GM18909 (cell line): ENCODE data around the gene HTD2.
"Not testable (repeated sequence)": the region's sequence is repeated elsewhere in the genome, so short reads cannot be mapped to it uniquely, and the experiment has no call there.

ENCODE experiments used
- ATAC-seq: cut with Tn5 transposase; IDR thresholded peaks from one replicate; pipeline ENCODE4 v1.9.1; 2021; ENCODE audit warnings: mild to moderate bottlenecking; ENCODE audit not compliant: unreplicated experiment, poor library complexity

Gene HTD2

DNA sequence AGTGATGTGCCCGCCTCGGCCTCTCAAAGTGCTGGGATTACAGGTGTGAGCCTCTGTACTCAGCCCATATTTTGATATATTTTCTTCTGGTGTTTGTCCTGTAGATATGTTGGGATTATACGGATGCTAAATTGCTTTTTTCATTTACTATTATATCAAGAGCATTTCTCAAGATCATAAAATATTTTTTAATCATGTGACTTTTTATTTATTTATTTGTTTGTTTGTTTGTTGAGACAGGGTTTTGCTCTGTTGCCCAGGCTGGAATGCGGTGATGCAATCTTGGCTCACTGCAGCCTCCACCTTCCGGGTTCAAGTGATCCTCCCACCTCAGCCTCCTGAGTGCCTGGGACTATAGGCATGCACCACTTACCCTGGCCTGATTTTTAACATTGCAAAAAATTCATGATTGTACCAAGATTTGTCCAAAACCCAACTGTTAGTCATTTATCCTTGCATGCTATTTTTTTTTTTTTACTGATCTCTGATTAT, 23.6 kb downstream of the HTD2 start:
- no peak for ATAC-seq

DNA sequence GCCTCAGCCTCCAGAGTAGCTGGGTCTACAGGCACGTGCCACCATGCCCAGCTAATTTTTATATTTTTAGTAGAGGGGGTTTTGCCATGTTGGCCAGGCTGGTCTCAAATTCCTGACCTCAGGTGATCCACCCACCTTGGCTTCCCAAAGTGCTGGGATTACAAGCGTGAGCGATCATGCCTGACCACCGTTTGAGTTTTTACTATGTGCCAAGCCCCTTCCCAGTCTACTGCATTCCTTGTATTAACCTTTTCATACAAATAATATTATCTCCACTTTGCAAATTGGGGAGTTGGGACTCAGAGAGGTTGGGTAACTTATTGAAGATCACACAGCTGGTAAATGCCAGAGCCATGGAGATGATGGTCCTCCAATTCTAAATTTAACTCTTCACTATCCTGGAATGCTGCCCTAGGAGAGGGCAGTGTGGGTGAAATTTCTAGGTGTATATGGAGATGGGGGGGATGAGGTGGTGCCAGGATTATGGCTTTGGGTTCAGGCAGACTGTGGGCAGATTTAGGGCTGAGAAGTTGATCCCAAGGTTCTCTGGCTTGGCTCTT, 25.4 kb downstream of the HTD2 start:
- no peak for ATAC-seq

DNA sequence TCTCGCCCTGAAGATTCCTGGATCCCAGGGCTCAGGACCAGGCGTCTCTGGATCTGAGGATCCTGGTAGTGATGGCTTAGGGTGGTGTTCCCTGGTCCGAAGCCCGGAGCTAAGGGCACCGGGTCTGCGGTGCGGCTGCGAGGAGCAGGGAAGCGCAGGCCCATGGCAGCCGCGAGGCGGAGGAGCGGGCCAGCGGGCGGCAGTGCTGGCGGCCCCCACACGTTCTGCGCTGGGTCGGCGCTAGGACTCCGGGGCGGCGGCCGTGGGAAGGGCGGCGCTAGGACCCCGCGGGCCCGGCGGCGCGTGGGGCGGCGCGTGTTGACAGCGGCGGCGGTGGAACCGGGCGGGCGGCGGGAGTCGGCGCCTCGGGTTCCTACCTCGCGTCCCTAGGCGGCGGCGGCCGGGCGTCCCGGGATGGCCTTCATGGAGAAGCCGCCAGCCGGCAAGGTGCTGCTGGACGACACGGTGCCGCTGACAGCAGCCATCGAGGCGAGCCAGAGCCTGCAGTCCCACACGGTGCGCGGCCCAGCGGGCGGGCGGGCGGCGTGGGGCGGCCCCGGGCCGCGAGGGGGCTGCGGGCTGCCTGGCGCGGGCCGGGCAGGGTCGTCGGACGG, 26.4 kb downstream of the HTD2 start, which contains the start of gene PXK:
Gene PXK (plus strand): TSS at position 318 of the 614 bp plus-strand sequence. CDS start 97 bp downstream, at position 415.
- peak; percentile 89 for ATAC-seq

DNA sequence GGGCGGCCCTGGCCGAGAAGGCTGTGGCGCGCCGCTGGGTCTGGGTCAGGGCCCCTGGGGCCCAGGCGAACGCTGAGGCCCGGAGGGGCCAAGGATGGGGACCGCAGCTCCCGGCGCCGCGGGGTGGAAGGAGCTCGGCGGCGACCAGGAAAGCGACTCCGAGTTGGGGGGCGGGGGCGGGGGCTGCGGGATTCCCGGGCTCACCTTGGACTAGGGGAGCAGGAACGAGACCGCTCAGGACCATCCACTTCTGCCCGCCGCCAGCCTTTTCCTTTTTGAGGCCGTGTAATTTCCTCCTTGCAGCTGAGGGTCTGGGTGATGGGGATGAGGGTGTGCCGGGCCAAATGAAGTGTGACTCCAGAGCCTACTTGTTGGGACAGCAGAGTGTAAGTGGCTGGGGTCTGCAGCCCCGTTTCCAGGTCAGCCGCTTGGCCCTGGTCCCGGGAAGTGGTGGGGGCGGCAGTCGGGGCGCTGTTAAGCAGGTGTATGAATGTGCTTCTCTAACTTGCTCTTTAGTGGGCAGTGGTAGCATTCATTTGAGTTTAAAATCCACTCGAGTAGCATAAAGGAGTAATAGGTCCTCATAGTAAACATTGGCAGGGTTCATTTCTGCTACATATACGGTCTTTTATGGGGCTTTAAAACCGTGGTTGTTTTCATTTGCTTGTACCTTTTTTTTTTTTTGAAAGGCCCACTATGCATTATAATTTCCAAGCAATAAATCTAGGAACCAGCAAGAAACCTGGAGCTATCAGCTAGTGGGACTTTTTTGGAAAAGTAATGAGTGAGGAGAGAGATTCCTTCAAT, 27.1 kb downstream of the HTD2 start:
- peak; percentile 36 for ATAC-seq

DNA sequence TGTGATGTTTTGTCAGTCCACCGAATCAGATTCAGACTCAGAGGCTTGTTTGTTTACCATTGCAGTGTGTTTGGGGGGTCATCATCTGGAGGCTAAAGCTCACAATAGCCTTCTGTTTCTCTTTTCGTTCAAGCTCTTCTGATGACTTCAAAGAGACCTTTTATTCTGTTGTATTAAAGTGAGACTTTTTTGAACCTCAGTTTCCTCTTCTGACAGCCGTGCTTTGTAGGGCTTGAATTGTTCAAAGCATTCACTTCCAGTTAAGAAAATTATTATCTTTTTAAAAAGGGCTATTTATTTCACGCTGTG, 27.6 kb downstream of the HTD2 start:
- no peak for ATAC-seq

DNA sequence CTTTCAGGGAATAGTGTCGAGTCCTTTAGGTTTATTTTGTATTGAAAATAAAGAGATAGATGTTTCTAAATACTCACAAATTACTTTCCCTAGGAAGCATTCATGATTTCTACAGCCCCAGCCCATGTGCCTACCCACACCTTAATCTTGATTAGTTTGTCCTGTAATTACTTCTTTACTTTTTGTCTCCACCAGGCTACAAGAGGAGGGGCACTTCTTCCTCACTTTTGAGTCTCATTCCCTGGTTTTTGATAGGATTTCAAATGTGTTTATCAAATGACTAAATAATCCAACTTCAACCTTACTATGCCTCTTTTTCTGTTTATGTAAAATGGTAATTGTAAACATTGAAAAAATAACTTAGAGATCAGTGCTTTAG, 28.2 kb downstream of the HTD2 start:
- ATAC-seq, result no peak

DNA sequence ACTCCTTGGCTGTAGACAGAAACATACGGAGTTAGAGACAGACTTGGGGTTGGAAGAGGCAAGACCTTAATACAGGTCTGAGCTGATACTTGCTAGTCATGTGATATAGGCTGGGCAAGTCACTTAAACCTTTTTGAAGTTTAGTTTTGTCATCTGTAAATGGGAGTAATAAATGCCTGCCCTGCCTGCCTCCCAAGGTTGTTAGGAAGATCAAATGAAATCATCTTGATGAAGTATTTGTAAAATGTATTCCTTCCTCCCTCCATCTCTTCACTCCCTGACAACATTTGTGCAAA, 29.3 kb downstream of the HTD2 start:
- no peak for ATAC-seq

DNA sequence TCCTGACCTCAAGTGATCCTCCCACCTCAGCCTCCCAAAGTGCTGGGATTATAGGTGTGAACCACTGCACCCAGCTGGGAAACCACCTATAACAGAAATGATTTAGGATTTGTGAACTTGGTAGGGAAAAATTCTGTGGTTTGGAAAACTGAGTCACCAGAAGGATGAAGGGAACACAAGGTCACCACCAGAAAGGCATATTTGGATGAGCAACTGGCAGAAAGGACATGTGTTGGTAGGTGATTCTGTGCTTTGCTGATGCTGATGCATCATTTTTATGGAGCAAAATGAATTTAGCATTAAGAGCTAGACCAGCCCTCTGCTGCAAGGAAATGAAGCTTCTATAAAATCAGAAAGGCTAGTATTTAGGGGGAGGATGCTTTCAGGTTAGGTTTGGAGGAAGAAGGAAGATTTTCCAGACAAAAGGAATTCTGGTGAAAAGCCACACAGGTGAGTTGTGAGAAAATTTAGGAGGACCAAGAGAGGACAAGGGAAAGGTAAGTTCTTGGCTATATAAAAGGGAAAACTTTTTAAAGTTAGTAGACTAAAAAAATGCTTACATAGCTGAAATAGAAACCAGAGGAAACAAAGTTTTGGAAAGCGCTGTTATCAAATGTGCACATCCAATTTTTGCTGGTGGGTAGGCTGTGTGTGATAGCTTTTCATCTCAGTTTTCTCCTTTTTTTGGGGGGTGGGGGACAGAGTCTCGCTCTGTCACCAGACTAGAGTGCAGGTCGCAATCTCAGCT, 30.0 kb downstream of the HTD2 start:
- no peak for ATAC-seq

DNA sequence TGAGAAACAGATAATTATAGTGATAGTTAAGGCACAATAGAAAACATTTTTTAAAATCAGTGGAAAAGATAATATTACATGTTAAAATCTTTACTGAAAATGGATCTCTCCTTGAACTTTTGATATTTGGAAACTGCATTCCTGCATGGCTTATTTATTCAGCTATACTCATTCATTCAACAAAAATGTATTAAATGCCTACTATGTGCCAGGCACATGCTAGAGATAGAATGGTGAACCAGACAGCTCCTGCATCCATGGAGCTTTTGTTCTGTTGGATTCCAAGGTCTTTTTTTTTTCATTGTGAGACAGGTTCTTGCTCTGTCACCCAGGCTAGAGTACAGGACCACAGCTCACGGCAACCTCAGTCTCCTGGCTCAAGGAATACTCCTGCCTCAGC, 30.9 kb downstream of the HTD2 start:
- ATAC-seq, result no peak

DNA sequence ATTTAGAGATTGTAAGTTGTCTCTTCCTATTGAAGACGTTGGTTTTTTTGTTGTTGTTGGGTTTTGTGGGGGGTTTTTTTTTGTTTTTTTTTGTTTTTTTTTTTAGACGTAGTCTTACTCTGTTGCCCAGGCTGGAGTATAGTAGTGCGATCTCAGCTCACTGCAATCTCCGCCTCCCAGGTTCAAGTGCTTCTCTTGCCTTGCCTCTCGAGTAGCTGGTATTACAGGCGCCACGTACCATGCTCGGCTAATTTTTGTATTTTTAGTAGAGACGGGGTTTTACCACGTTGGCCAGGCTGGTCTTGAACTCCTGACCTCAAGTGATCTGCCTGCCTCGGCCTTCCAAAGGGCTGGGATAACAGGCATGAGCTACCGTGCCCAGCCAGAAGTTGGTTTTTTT, 32.8 kb downstream of the HTD2 start:
- not testable (repeated sequence) for ATAC-seq

DNA sequence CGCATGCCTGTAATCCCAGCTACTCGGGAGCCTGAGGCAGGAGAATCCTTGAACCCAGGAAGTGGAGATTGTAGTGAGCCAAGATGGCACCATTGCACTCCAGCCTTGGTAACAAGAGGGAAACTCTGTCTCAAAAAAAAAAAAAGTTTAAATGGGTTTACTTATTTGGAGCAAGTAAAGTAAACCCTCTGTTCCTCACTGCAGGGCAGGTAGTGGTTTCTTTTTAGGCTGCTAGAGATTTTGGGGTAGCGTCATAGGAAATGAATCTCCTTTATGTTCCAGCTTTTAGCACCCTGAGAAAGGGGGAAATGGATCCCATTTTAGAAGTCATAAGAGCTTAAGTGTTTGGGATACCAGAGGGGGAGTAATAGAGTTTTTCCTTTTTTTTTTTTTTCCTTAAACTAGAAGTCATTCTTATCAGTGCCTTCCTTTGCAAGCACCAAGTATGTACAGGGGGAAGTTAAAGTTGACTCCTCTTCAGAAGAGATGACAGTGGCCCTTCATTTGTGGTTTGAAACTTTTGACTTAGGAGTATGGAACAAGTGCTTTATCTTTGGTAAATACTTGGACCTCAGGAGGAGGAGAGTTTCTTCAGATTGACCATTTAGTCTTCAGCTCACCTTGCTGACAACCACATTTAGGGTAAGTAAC, 34.4 kb downstream of the HTD2 start:
- ATAC-seq, result no peak

DNA sequence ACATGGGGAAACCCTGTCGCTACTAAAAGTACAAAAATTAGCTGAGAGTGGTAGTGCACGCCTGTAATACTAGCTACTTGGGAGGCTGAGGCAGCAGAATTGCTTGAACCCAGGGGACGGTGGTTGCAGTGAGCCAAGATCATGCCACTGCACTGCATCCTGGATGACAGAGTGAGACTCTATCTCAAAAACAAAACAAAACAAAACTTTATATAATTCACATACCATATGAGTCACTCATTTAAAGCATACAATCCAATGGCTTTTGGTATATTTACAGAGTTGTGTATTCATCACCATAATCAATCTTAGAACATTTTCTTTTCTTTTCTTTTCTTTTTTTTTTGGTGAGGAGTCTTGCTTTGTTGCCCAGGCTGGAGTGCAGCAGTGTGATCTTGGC, 35.1 kb downstream of the HTD2 start:
- ATAC-seq, result no peak

DNA sequence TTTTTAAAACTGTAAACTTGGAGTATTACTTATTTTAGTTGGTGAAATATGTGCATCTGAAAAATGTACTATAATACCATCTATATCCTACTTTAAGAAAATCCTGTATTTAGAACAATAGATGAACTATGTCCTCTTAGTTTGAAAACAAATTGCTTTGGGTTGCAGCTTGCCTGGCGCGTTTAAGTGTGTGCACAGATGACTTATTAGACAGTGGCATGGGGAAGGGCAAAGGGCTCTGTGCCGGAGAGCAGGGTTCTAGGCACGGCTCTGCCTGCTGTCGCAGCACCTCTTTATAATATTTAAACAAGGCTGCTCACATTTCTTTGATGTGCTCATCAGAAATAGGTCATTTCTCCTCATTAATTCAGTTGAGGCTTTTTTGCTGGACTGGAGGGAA, 36.4 kb downstream of the HTD2 start:
- no peak for ATAC-seq

DNA sequence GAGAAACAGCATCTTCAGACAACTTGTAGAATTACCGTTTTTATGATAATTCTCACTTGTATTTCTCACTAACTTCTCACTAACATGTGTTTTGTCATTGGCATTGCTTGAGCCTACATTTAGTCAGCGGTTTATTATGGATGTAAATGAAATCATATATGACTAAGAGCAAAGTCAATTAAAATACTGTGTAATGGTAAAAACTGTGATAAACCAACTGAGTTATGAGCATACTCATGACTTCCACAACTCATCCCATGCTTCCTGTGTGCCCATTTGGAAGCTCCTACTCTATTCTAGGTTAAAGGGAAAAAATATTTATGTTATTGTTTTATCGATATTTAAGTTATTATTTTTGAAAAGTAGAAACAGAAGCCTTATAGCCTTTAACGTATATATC, 39.1 kb downstream of the HTD2 start:
- ATAC-seq, result no peak

DNA sequence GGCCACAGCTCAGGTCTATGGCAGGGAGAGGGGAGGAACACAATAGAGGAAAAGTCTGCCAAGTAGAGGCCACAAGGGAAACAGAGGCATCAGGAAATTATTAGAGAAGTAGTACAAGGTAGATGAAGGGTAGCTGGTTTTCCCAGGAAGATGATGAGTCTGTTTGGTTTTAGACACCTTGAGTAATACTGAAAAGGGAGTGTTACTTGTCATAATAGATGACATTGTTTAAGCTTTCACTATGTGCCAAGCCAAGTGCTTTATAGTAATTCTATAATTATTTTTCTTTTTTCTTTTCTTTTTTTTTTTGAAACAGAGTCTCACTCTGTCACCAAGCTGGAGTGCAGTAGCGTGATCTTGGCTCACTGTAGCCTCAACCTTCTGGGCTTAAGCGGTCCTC, 40.0 kb downstream of the HTD2 start:
- ATAC-seq, result no peak

DNA sequence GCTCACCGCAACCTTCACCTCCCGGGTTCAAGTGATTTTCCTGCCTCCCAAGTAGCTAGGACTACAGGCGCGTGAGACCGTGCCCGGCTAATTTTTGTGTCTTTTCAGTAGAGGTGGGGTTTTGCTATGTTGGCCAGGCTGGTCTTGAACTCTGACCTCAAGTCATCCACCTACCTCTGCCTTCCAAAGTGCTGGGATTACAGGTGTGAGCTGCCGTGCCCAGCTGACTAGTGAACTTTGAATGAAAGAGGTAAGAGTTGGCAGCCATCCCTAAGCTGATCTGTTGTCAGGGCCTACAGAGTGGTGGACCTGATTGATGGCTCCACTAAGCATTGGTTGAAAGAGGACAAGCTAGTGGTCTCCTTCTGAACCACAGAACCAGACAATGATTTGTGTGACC, 41.7 kb downstream of the HTD2 start:
- ATAC-seq, result no peak

DNA sequence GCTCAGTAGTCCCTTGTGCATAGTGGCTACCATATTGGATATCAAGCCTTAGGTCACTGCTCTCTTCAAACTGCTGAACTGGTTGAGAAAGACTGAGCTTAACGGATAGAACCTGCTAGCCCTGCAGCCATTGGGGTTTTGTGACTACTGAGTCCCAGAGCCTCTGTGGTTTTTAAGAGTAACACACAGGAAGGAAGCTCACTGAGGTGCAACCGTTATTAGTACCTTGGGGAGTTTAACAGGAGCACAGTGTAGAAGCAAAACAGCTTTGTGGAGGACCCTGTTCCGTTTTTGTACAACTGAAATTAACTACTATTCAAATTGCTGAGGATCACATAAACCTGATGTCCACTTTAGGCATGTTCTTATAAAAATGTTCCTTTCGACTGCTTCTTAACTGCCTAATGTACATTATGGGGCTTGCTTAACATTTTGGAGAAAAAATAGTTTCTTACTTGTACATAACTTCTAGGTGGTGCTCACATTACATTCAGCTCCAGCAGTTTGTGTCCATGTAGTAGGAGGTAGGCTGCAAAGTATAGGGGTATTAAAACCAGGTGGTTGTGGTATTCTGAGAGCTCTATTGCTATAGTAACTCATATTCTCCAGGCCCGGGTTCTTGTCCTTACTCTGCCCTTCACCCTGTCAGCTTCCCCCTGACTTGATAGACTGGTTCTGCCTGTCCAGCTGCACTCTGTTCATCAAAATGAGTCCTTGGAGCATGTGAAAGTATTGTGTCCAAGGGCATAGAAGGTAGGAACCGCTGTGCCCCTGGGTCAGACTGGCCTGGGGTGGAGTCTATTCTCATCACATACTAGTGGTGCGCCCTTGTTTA, 43.7 kb downstream of the HTD2 start:
- ATAC-seq, result peak; percentile 87

DNA sequence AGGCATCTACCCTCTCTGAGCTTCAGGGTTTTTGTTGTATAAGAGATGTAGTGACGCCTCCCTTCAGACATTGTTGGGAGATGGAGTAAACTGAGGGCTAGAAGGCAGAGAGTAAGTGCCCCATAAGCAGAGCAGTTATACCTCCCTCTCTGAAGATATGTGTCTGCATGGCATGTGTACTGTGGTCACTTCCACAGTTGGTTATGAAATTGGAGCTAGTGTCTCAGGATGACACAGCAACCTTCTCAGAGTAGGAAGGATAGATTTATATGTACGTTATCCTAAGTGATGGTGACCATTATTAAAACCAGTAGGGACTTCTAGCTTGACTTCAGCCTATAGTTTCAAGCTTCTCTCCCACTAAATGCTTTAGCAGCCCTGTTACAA, 44.3 kb downstream of the HTD2 start:
- ATAC-seq, result no peak

DNA sequence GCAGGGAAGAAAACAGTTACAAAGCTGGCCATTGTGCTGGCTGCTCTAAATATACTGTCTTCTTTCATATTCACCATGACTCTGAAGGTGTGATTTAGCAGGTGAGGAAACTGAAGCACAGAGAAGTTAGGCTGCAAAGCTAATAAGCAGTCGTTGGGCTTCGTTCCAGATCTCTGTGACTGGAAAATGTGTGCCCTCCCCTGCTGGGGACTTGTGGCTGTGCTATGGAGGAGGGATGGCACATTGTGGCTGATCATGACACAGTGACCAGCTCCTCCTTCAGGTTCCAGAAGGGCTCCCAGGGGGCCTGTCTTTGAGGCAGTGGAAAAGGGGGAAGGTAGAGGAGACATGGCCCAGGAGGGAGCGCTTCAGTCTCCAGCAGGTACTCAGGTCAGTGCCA, 45.6 kb downstream of the HTD2 start:
- no peak for ATAC-seq

DNA sequence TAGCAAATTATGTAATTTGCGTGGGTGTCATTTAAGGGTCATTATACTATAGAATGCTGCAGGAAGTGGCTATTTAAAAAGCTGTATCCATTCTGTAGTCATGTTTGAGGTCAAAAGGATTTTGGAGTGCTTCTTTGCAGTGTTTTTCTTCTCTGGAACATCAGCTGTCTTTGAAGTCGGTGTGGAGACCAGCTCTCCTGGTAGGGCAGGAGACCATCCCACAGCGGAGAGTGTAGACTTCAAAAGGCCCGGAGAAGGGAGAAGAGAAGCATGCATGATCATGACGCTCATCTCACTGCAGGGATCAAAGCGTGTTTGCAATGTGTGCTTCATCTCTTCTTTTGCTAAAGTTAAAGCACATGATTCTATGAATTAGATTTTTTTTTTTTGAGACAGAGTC, 46.3 kb downstream of the HTD2 start:
- ATAC-seq, result no peak
